ENCODE measurements around the gene FAM131C.
"Not testable (repeated sequence)": the region's sequence is repeated elsewhere in the genome, so short reads cannot be mapped to it uniquely, and the experiment has no call there.

FAM131C gene

DNA sequence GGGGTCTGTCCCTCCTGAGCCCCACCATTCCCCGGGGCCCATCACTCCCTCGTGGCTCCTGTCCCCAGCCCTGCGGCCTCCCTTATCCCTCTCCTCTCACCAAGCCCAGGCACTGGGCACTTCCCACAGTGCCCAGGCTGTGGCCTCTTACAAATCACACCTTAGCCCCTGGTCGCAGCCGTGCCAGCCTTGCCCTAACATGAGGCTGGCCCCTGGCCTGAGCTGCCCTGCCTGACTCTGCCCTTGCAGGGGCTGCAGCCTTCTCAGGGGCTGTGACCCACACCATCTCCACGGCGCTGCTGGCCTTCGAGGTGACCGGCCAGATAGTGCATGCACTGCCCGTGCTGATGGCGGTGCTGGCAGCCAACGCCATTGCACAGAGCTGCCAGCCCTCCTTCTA lies 21.5 kb downstream of the FAM131C start:
- not testable (repeated sequence) for H3K9me3 ChIP-seq (ENCODE audit: control insufficient read depth, low read length); H3K36me3 ChIP-seq (ENCODE audit: control insufficient read depth in 1 of 2, insufficient read depth in 2 of 2, low read depth in 1 of 2, low read length in 2 of 2); H2BK120ac ChIP-seq (ENCODE audit: low read depth, low read length); H2BK12ac ChIP-seq (ENCODE audit: low read length in 2 of 2); H4K91ac ChIP-seq (ENCODE audit: low read length); H2AK5ac ChIP-seq (ENCODE audit: low read length, severe bottlenecking); H3K4me2 ChIP-seq (ENCODE audit: low read length, poor library complexity, severe bottlenecking); H2AFZ ChIP-seq (ENCODE audit: low read depth, low read length); H3K18ac ChIP-seq (ENCODE audit: low read depth in 1 of 2, low read length in 2 of 2); H3K27ac ChIP-seq (ENCODE audit: low read length, poor library complexity, severe bottlenecking); H2BK5ac ChIP-seq (ENCODE audit: low read depth, low read length, poor library complexity, severe bottlenecking); H3K9ac ChIP-seq (ENCODE audit: low read length); H3K4ac ChIP-seq (ENCODE audit: low read depth in 1 of 2, low read length in 2 of 2); H3K23ac ChIP-seq (ENCODE audit: low read length in 2 of 2); H3K14ac ChIP-seq (ENCODE audit: low read length in 2 of 2); DNase-seq; H3K79me1 ChIP-seq (replicated peaks; ENCODE audit: low read length, poor library complexity, severe bottlenecking); H4K8ac ChIP-seq (ENCODE audit: low read length); H2BK15ac ChIP-seq (ENCODE audit: low read depth, poor library complexity, severe bottlenecking); H3K4me3 ChIP-seq (ENCODE audit: insufficient read depth in 1 of 2, low read depth in 1 of 2, low read length in 2 of 2)
- H3K4me1 ChIP-seq (ENCODE audit: control insufficient read depth, insufficient read depth, low read depth, low read length) = peaks cover 14% of the 10 kb centered on the region
- 90% methylated on average over 12 of the region's 12 CpGs for WGBS
- H3K27me3 ChIP-seq (ENCODE audit: control insufficient read depth in 1 of 2, insufficient read depth in 1 of 2, low read length in 2 of 2) = peaks cover 0 to 27% of the 10 kb centered on the region in 2 experiments

DNA sequence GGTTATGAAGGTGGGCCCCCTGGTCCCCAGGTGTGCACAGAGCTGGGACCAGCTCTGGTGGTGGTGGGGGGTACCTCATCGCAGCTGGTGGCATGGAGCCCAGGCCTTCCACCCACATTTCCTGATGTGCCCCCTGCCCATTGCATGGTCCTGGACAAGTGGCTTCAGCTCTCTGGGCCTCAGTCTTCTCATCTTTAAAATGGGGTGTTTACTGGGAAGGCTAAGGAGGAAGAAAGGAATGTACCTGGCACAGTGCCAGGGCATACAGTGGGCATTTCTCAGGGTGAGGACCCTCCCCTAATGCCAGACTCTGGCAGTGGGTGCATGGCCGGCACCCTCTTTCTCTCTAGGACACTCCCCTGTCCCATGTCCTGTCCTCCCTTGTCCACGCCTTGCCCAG lies 22.4 kb downstream of the FAM131C start:
- no peak overlapping the region for H3K18ac ChIP-seq (ENCODE audit: low read depth in 1 of 2, low read length in 2 of 2)
- peaks cover 0 to 26% of the 10 kb centered on the region in 2 experiments for H3K27me3 ChIP-seq (ENCODE audit: control insufficient read depth in 1 of 2, insufficient read depth in 1 of 2, low read length in 2 of 2)
- no peak overlapping the region for H3K4me2 ChIP-seq (ENCODE audit: low read length, poor library complexity, severe bottlenecking)
- H3K4me3 ChIP-seq (ENCODE audit: insufficient read depth in 1 of 2, low read depth in 1 of 2, low read length in 2 of 2) = no peak overlapping the region
- H4K8ac ChIP-seq (ENCODE audit: low read length) = no peak overlapping the region
- H2BK12ac ChIP-seq (ENCODE audit: low read length in 2 of 2) = no peak overlapping the region
- H3K9me3 ChIP-seq (ENCODE audit: control insufficient read depth, low read length) = no peaks in the 10 kb centered on the region
- no peak overlapping the region for H2AK5ac ChIP-seq (ENCODE audit: low read length, severe bottlenecking)
- H3K14ac ChIP-seq (ENCODE audit: low read length in 2 of 2) = no peak overlapping the region
- WGBS = 93% methylated on average over 3 of the region's 3 CpGs
- H4K91ac ChIP-seq (ENCODE audit: low read length) = no peak overlapping the region
- H3K4ac ChIP-seq (ENCODE audit: low read depth in 1 of 2, low read length in 2 of 2) = no peak overlapping the region
- H2AFZ ChIP-seq (ENCODE audit: low read depth, low read length) = no peak overlapping the region
- H2BK15ac ChIP-seq (ENCODE audit: low read depth, poor library complexity, severe bottlenecking) = no peak overlapping the region
- no peak for DNase-seq
- H2BK5ac ChIP-seq (ENCODE audit: low read depth, low read length, poor library complexity, severe bottlenecking) = no peak overlapping the region
- H3K27ac ChIP-seq (ENCODE audit: low read length, poor library complexity, severe bottlenecking) = no peak overlapping the region
- no peak overlapping the region for H3K9ac ChIP-seq (ENCODE audit: low read length)
- no peaks in the 10 kb centered on the region for H3K36me3 ChIP-seq (ENCODE audit: control insufficient read depth in 1 of 2, insufficient read depth in 2 of 2, low read depth in 1 of 2, low read length in 2 of 2)
- no peak overlapping the region for H3K23ac ChIP-seq (ENCODE audit: low read length in 2 of 2)
- H3K79me1 ChIP-seq (replicated peaks; ENCODE audit: low read length, poor library complexity, severe bottlenecking) = no peaks in the 10 kb centered on the region
- H3K4me1 ChIP-seq (ENCODE audit: control insufficient read depth, insufficient read depth, low read depth, low read length) = peaks cover 14% of the 10 kb centered on the region
- H2BK120ac ChIP-seq (ENCODE audit: low read depth, low read length) = no peak overlapping the region

DNA sequence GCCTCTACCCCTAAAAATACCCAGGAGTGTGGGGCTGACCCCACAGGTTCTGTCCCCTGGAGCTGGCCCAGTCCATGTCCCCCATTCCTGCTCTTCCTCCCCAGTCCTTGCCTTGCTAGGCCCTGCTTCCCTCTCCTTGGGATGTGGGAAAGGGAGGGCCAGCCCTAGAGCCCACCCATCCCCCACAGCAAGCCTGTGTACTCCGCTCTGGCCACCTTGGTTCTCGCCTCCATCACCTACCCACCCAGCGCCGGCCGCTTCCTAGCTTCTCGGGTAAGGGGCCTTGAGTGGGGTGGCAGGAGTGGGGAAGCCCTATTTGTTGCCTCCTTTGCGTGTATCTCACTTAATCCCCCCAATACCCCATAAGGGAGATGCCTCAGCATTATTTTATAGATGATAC lies 23.1 kb downstream of the FAM131C start:
- Histone ChIP-seq H3K23ac (ENCODE audit: low read length in 2 of 2) (no peak overlapping the region), H3K9ac (ENCODE audit: low read length) (no peak overlapping the region), H3K4me2 (ENCODE audit: low read length, poor library complexity, severe bottlenecking) (no peak overlapping the region), H2BK120ac (ENCODE audit: low read depth, low read length) (no peak overlapping the region), H2AFZ (ENCODE audit: low read depth, low read length) (no peak overlapping the region), H3K27me3 (ENCODE audit: control insufficient read depth in 1 of 2, insufficient read depth in 1 of 2, low read length in 2 of 2) (peaks cover 0 to 26% of the 10 kb centered on the region in 2 experiments), H3K36me3 (ENCODE audit: control insufficient read depth in 1 of 2, insufficient read depth in 2 of 2, low read depth in 1 of 2, low read length in 2 of 2) (no peaks in the 10 kb centered on the region), H3K9me3 (ENCODE audit: control insufficient read depth, low read length) (no peaks in the 10 kb centered on the region), H3K4me3 (ENCODE audit: insufficient read depth in 1 of 2, low read depth in 1 of 2, low read length in 2 of 2) (no peak overlapping the region), H3K79me1 (replicated peaks; ENCODE audit: low read length, poor library complexity, severe bottlenecking) (no peaks in the 10 kb centered on the region), H2BK5ac (ENCODE audit: low read depth, low read length, poor library complexity, severe bottlenecking) (no peak overlapping the region), H3K18ac (ENCODE audit: low read depth in 1 of 2, low read length in 2 of 2) (no peak overlapping the region), H2BK12ac (ENCODE audit: low read length in 2 of 2) (no peak overlapping the region), H2BK15ac (ENCODE audit: low read depth, poor library complexity, severe bottlenecking) (no peak overlapping the region), H3K4ac (ENCODE audit: low read depth in 1 of 2, low read length in 2 of 2) (peak overlapping the region in 1 of 2 experiments; percentile 64), H3K14ac (ENCODE audit: low read length in 2 of 2) (no peak overlapping the region), H3K27ac (ENCODE audit: low read length, poor library complexity, severe bottlenecking) (no peak overlapping the region), H2AK5ac (ENCODE audit: low read length, severe bottlenecking) (no peak overlapping the region), H3K4me1 (ENCODE audit: control insufficient read depth, insufficient read depth, low read depth, low read length) (peaks cover 12% of the 10 kb centered on the region), H4K91ac (ENCODE audit: low read length) (peak overlapping the region; percentile 39), H4K8ac (ENCODE audit: low read length) (peak overlapping the region; percentile 13)
- no peak for DNase-seq
- WGBS = no CpG with 5 or more reads among the region's 7 CpGs

DNA sequence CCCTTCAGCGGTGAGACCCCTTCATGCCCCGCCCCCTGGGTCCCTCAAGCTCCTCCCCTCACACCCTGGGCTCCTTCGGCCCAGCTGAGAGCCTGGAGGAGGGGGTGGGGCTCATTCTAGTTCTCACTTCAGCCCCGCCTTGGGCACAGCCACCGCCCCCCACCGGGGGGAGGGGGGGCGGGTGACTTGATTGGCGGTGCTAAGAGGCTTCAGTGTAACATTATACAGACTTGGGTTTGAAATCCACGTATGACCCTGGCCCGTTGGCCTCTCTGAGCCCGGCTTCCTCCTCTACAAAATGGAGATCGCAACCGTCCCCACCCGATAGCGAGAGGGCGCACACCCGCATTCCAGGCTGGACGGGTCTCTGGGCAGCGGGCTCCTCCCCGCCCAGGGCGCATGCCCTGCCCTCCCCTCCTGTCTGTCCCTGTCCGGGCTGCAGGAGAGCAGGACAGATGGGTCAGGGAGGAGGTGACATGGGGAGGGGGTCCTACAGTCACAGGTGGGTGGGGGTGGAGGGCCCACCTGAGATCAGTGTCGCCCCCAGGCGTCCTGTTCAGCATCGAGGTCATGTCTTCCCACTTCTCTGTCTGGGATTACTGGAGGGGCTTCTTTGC lies 24.8 kb downstream of the FAM131C start:
- peak overlapping the region in 1 of 2 experiments; percentile 6 for H3K4ac ChIP-seq (ENCODE audit: low read depth in 1 of 2, low read length in 2 of 2)
- H3K79me1 ChIP-seq (replicated peaks; ENCODE audit: low read length, poor library complexity, severe bottlenecking) = no peaks in the 10 kb centered on the region
- H3K14ac ChIP-seq (ENCODE audit: low read length in 2 of 2) = peak overlapping the region in 1 of 2 experiments; percentile 13
- peak overlapping the region in 1 of 2 experiments; percentile 21 for H2BK12ac ChIP-seq (ENCODE audit: low read length in 2 of 2)
- H4K91ac ChIP-seq (ENCODE audit: low read length) = peak overlapping the region; percentile 94
- H3K9ac ChIP-seq (ENCODE audit: low read length) = peak overlapping the region; percentile 65
- no peaks in the 10 kb centered on the region for H3K9me3 ChIP-seq (ENCODE audit: control insufficient read depth, low read length)
- 8% methylated on average over 21 of the region's 25 CpGs for WGBS
- no peak overlapping the region for H2AFZ ChIP-seq (ENCODE audit: low read depth, low read length)
- peak overlapping the region; percentile 23 to 70 for H3K18ac ChIP-seq (ENCODE audit: low read depth in 1 of 2, low read length in 2 of 2)
- H3K27me3 ChIP-seq (ENCODE audit: control insufficient read depth in 1 of 2, insufficient read depth in 1 of 2, low read length in 2 of 2) = peaks cover 0 to 26% of the 10 kb centered on the region in 2 experiments
- H3K4me3 ChIP-seq (ENCODE audit: insufficient read depth in 1 of 2, low read depth in 1 of 2, low read length in 2 of 2) = peak overlapping the region; percentile 47 to 66
- H3K36me3 ChIP-seq (ENCODE audit: control insufficient read depth in 1 of 2, insufficient read depth in 2 of 2, low read depth in 1 of 2, low read length in 2 of 2) = no peaks in the 10 kb centered on the region
- H3K23ac ChIP-seq (ENCODE audit: low read length in 2 of 2) = no peak overlapping the region
- H2BK15ac ChIP-seq (ENCODE audit: low read depth, poor library complexity, severe bottlenecking) = no peak overlapping the region
- H2BK120ac ChIP-seq (ENCODE audit: low read depth, low read length) = peak overlapping the region; percentile 73
- H3K4me1 ChIP-seq (ENCODE audit: control insufficient read depth, insufficient read depth, low read depth, low read length) = peaks cover 12% of the 10 kb centered on the region
- no peak overlapping the region for H2AK5ac ChIP-seq (ENCODE audit: low read length, severe bottlenecking)
- no peak overlapping the region for H3K27ac ChIP-seq (ENCODE audit: low read length, poor library complexity, severe bottlenecking)
- H3K4me2 ChIP-seq (ENCODE audit: low read length, poor library complexity, severe bottlenecking) = peak overlapping the region; percentile 55
- no peak overlapping the region for H2BK5ac ChIP-seq (ENCODE audit: low read depth, low read length, poor library complexity, severe bottlenecking)
- H4K8ac ChIP-seq (ENCODE audit: low read length) = peak overlapping the region; percentile 97
- peak; percentile 62 for DNase-seq
